Keratinocyte (primary cell): Measurements from ENCODE around the gene TARS1. TPM values are rescaled to one million over a fixed set of nuclear protein-coding genes. Genes with fewer than 3 reads are reported as not detected.

ENCODE experiments used
- DNase-seq: peaks from one replicate; pipeline ENCODE4 v3.0.0-alpha.2; 2011; ENCODE audit warnings: low read depth, missing footprints, low spot score
- FAIRE-seq: peaks from 2 replicates; lab custom pipeline; 2011; peaks lifted over from hg19 to GRCh38; lab: Jason Lieb, UNC
- H2AFZ ChIP-seq: 2 replicates; pipeline ENCODE4 v1.6.0; 2012; ENCODE audit warnings: low read length, control low read depth, inconsistent platforms; ENCODE audit not compliant: control insufficient read depth
- H3K27ac ChIP-seq: 2 replicates; pipeline ENCODE4 v1.5.1; 2011; ENCODE audit warnings: low read length; ENCODE audit not compliant: control insufficient read depth, insufficient read depth
- H3K27me3 ChIP-seq: 3 replicates; pipeline ENCODE4 v1.6.0; 2011; ENCODE audit warnings: low read length; ENCODE audit not compliant: control insufficient read depth, insufficient read depth; ENCODE audit errors: extremely low read depth
- H3K36me3 ChIP-seq, 2 experiments: 2 replicates in 1 of 2; 3 replicates in 1 of 2; pipeline ENCODE4 v1.5.1; 2011; ENCODE audit warnings: low read length in 2 of 2, mild to moderate bottlenecking in 1 of 2; ENCODE audit not compliant: control insufficient read depth in 2 of 2, insufficient read depth in 2 of 2; ENCODE audit errors: extremely low read depth in 1 of 2
- H3K4me1 ChIP-seq: 3 replicates; pipeline ENCODE4 v1.5.1; 2011; ENCODE audit warnings: low read length; ENCODE audit not compliant: control insufficient read depth, insufficient read depth; ENCODE audit errors: extremely low read depth
- H3K4me2 ChIP-seq: 3 replicates; pipeline ENCODE4 v1.6.0; 2011; ENCODE audit warnings: low read depth, low read length; ENCODE audit not compliant: control insufficient read depth, insufficient read depth; ENCODE audit errors: extremely low read depth
- H3K4me3 ChIP-seq, 3 experiments: fragments of 200-600 bp in 1 of 3; sonication (generic) in 1 of 3; 2 replicates in 2 of 3; 3 replicates in 1 of 3; pipeline ENCODE4 v1.5.1; 2011 to 2016; ENCODE audit warnings: low read length in 3 of 3, mild to moderate bottlenecking in 3 of 3, control low read depth in 2 of 3, inconsistent platforms in 1 of 3, low read depth in 1 of 3, mixed read lengths in 1 of 3, mixed run types in 1 of 3, moderate library complexity in 1 of 3; ENCODE audit not compliant: control insufficient read depth in 2 of 3, insufficient read depth in 2 of 3; ENCODE audit errors: extremely low read depth in 1 of 3
- H3K79me2 ChIP-seq: 2 replicates; pipeline ENCODE4 v1.6.0; 2012; ENCODE audit warnings: low read length; ENCODE audit not compliant: control insufficient read depth, insufficient read depth
- H3K9ac ChIP-seq: 3 replicates; pipeline ENCODE4 v1.6.0; 2011; ENCODE audit warnings: low read length; ENCODE audit not compliant: control insufficient read depth, insufficient read depth; ENCODE audit errors: extremely low read depth
- H3K9me1 ChIP-seq: 3 replicates; pipeline ENCODE4 v1.6.0; 2011; ENCODE audit warnings: low read length; ENCODE audit not compliant: control insufficient read depth, insufficient read depth; ENCODE audit errors: extremely low read depth
- H3K9me3 ChIP-seq: 2 replicates; pipeline ENCODE4 v1.5.1; 2012; ENCODE audit warnings: low read depth, low read length; ENCODE audit not compliant: control insufficient read depth
- H4K20me1 ChIP-seq: 3 replicates; pipeline ENCODE4 v1.6.0; 2011; ENCODE audit warnings: low read length; ENCODE audit not compliant: control insufficient read depth, insufficient read depth; ENCODE audit errors: extremely low read depth
- EZH2 ChIP-seq: IDR thresholded peaks from one replicate; pipeline ENCODE4 v1.6.1; 2012; ENCODE audit warnings: inconsistent platforms, mild to moderate bottlenecking, low read length, moderate library complexity
- dilution Hi-C: fragments of 300-500 bp; cut with MboI; formaldehyde crosslinking; loops from one replicate; pipeline ENCODE4 v1.7.0; 2020; ENCODE audit warnings: low sequenced_read_pairs; ENCODE audit not compliant: extremely low pct_ligation_motif_present
- polyA plus RNA-seq, 5 experiments: library from polyadenylated mRNA; depleted of rRNA in 3 of 5; stranded (reverse) in 3 of 5; stranded (forward) in 1 of 5; unstranded in 1 of 5; fragments of >200 nt; gene quantifications; 1 replicate in 1 of 5; 2 replicates in 3 of 5; 3 replicates in 1 of 5; pipeline versions ENCODE4 v1.2.1 to v1.2.3, GENCODE V29; 2011 to 2012; ENCODE audit warnings: missing spikeins in 2 of 5, low read depth in 1 of 5, low replicate concordance in 1 of 5
- TF ChIP-seq, protein P1 (sequence below), 3 experiments: IDR thresholded peaks in 1 of 3; conservative IDR thresholded peaks in 1 of 3; optimal IDR thresholded peaks in 1 of 3; 2 replicates in 2 of 3; 3 replicates in 1 of 3; pipeline versions ENCODE3 to v1.5.1; 2011; ENCODE audit warnings: low read length in 3 of 3, mild to moderate bottlenecking in 3 of 3, moderate library complexity in 2 of 3, control low read depth in 1 of 3, inconsistent platforms in 1 of 3; ENCODE audit not compliant: insufficient read depth in 2 of 3; ENCODE audit errors: extremely low read depth in 1 of 3

TARS1 gene
- polyA plus RNA-seq, 1 donor (not counting 4 experiments of a cell fraction or from before 2014, with no cell fraction given), result 213 TPM

DNA sequence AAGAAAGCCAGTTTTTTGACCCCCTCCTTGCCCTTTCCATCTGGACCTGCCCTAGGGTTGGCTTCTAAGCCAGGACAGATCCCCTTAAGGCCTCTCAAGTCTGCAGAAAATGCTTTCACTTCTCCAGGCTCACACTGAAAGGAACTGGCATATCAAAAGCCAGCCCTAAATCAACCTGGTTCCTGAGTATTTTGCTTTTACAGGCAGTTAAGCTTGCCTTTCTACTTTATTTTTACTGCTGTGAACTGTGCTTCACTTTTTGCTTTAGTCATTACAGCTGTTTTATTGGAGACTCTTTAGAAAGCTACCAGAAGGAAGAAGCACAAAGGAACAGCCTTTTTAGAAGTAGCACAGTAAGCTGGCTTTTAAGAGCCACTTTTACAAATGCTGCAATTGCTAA, 5.0 kb downstream of the TARS1 start:
- FAIRE-seq (no peak), DNase-seq (no peak)
- no peak overlapping the region for H3K27ac ChIP-seq
- H3K36me3 ChIP-seq, result peaks cover 15 to 20% of the 10 kb centered on the region in 2 experiments
- H2AFZ ChIP-seq, result no peak overlapping the region
- H3K4me3 ChIP-seq, result no peak overlapping the region
- H3K9me3 ChIP-seq, result no peaks in the 10 kb centered on the region
- dilution Hi-C loops, result no loop called here
- H3K27me3 ChIP-seq, result no peaks in the 10 kb centered on the region
- peaks cover 90% of the 10 kb centered on the region for H3K79me2 ChIP-seq
- H3K4me2 ChIP-seq, result no peak overlapping the region
- H3K4me1 ChIP-seq, result peaks cover 3% of the 10 kb centered on the region
- H4K20me1 ChIP-seq, result peaks cover 10% of the 10 kb centered on the region
- no peak for TF ChIP-seq EZH2
- TF ChIP-seq, protein P1, sequence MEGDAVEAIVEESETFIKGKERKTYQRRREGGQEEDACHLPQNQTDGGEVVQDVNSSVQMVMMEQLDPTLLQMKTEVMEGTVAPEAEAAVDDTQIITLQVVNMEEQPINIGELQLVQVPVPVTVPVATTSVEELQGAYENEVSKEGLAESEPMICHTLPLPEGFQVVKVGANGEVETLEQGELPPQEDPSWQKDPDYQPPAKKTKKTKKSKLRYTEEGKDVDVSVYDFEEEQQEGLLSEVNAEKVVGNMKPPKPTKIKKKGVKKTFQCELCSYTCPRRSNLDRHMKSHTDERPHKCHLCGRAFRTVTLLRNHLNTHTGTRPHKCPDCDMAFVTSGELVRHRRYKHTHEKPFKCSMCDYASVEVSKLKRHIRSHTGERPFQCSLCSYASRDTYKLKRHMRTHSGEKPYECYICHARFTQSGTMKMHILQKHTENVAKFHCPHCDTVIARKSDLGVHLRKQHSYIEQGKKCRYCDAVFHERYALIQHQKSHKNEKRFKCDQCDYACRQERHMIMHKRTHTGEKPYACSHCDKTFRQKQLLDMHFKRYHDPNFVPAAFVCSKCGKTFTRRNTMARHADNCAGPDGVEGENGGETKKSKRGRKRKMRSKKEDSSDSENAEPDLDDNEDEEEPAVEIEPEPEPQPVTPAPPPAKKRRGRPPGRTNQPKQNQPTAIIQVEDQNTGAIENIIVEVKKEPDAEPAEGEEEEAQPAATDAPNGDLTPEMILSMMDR (optimal IDR thresholded peaks at IDR 0.05 in 1 of 3, IDR thresholded peaks at IDR 0.05 in 1 of 3, conservative IDR thresholded peaks at IDR 0.05 in 1 of 3; ENCODE audit: extremely low read depth in 1 of 3, insufficient read depth in 2 of 3, low read length in 3 of 3), result no peak
- no peaks in the 10 kb centered on the region for H3K9me1 ChIP-seq
- H3K9ac ChIP-seq, result no peak overlapping the region

DNA sequence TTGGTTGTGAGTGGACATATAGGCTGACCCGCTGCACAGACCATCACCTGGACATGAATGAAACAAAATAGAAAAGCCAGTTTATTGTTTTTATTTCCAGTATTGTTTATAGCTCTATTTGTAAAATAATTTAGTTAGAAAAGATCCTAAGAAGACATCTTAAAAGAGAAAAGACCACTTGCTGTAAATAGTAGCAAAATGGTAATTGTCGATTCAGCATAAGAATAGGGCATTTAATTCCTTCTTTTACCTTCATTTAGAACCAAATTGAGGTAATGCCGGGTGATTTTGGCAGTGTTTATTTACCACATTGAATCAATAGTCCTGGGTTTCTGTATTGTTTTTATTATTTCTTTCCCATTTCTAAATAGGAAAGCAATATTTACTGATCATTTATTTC, 7.4 kb downstream of the TARS1 start:
- no peak for FAIRE-seq
- no peak for DNase-seq
- no peaks in the 10 kb centered on the region for H3K27me3 ChIP-seq
- peaks cover 16% of the 10 kb centered on the region for H4K20me1 ChIP-seq
- no peak overlapping the region for H3K4me2 ChIP-seq
- no peak overlapping the region for H2AFZ ChIP-seq
- no peaks in the 10 kb centered on the region for H3K9me3 ChIP-seq
- dilution Hi-C loops, result no loop called here
- H3K9ac ChIP-seq, result no peak overlapping the region
- H3K36me3 ChIP-seq, result peaks cover 18 to 28% of the 10 kb centered on the region in 2 experiments
- H3K4me1 ChIP-seq, result peaks cover 1% of the 10 kb centered on the region
- no peak overlapping the region for H3K27ac ChIP-seq
- TF ChIP-seq EZH2, result no peak
- TF ChIP-seq, protein P1 (optimal IDR thresholded peaks at IDR 0.05 in 1 of 3, IDR thresholded peaks at IDR 0.05 in 1 of 3, conservative IDR thresholded peaks at IDR 0.05 in 1 of 3; ENCODE audit: extremely low read depth in 1 of 3, insufficient read depth in 2 of 3, low read length in 3 of 3), result no peak
- peaks cover 82% of the 10 kb centered on the region for H3K79me2 ChIP-seq
- no peak overlapping the region for H3K4me3 ChIP-seq
- H3K9me1 ChIP-seq, result no peaks in the 10 kb centered on the region
